SK-N-MC (cell line): ENCODE data around the gene SUPT5H.

ENCODE experiments used
- DNase-seq: peaks from one replicate; pipeline ENCODE4 v3.0.0-alpha.2; 2011; ENCODE audit warnings: low read depth, low spot score
- H3K27ac ChIP-seq: fragments of 200-600 bp; sonication (generic); 2 replicates; pipeline ENCODE4 v1.5.1; 2016; ENCODE audit warnings: mixed run types
- H3K36me3 ChIP-seq: fragments of 200-600 bp; sonication (generic); 2 replicates; pipeline ENCODE4 v1.6.1; 2017; ENCODE audit warnings: antibody characterized with exemption, low read length, mixed read lengths; ENCODE audit not compliant: insufficient read depth
- H3K4me3 ChIP-seq: fragments of 200-600 bp; sonication (generic); 2 replicates; pipeline ENCODE4 v1.5.1; 2016
- H3K9ac ChIP-seq: fragments of 200-600 bp; sonication (generic); 2 replicates; pipeline ENCODE4 v1.8.0; 2017; ENCODE audit warnings: mixed run types, mixed read lengths; ENCODE audit not compliant: insufficient read length
- H3K9me3 ChIP-seq: fragments of 200-600 bp; sonication (generic); 2 replicates; pipeline ENCODE4 v1.6.1; 2017; ENCODE audit warnings: low read depth, mild to moderate bottlenecking, antibody characterized with exemption, low read length, moderate library complexity, mixed read lengths
- EZH2 ChIP-seq: fragments of 200-600 bp; sonication (generic); IDR thresholded peaks from one replicate; pipeline ENCODE4 v1.6.1; 2017; ENCODE audit warnings: antibody characterized with exemption
- FOXP2 ChIP-seq: optimal IDR thresholded peaks from 2 replicates; pipeline ENCODE3; 2011; ENCODE audit warnings: mild to moderate bottlenecking, moderate library complexity; ENCODE audit not compliant: insufficient read depth; ENCODE audit errors: extremely low read length, control extremely low read depth
- POLR2AphosphoS5 ChIP-seq: IDR thresholded peaks from 2 replicates; pipeline ENCODE4 v1.6.1; 2012; ENCODE audit warnings: mild to moderate bottlenecking, low read depth, low read length, borderline replicate concordance

Gene SUPT5H

GRCh38 chr19:39525205-39525604, 79.8 kb downstream of the SUPT5H start:
- Histone ChIP-seq H3K36me3 (no peaks in the 10 kb centered on the region), H3K4me3 (no peak overlapping the region), H3K9me3 (no peaks in the 10 kb centered on the region), H3K27ac (no peak overlapping the region), H3K9ac (no peak overlapping the region)
- no peak for DNase-seq
- TF ChIP-seq FOXP2: no peak
- TF ChIP-seq POLR2AphosphoS5: no peak
- no peak for TF ChIP-seq EZH2
